ENCODE results near the gene PAXIP1. TPM values are rescaled to one million over a fixed set of nuclear protein-coding genes. Genes with fewer than 3 reads are reported as not detected.
"Not testable (repeated sequence)": the region's sequence is repeated elsewhere in the genome, so short reads cannot be mapped to it uniquely, and the experiment has no call there.

PAXIP1 gene
- total RNA-seq, 1 experiment from 2014 or later, result 17.0 TPM

- no peak for DNase-seq (ENCODE audit: low spot score)
Measured at GRCh38 chr7:154946166-154946565, 56.8 kb downstream of the PAXIP1 start.

DNA sequence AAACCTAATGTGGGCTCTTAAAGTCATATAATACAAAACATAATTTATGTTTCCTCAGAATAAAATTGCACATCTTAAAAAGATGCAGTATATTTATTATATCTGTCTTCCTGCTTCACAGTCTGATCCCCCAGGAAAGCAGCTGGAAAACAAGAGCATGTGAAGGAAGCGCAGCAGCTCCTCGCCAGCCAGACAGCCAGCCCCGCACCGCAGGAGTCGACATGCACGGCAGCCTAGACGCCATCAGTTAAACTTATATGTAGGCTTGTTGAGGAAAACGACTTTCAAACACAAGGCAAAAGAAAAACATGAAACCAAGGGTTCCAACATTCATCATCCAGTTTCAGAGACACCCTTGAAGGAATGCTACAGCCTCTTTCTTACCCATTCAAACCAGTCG, 59.0 kb downstream of the PAXIP1 start:
- DNase-seq (ENCODE audit: low spot score), result no peak

- no peak for DNase-seq (ENCODE audit: low spot score)
Measured at GRCh38 chr7:154942691-154943090, 60.2 kb downstream of the PAXIP1 start.

DNA sequence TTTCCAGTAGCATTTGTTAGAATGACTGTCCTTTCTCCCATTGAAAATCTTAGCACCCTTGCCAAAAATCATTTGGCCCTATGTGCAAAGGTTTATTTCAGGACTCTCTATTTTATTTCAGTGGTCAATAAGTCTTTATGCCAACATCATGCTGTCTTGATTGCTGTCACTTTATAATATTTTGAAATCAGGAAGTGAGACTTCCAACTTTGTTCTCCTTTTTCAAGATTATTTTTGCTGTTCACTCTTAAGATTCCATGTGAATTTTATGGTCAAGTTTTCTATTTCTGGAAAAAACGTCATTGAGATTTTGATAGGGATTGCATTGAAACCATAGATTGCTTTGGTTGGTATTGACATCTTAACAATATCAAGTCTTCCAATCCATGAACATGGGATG, 65.1 kb downstream of the PAXIP1 start:
- DNase-seq (ENCODE audit: low spot score), result no peak

- DNase-seq (ENCODE audit: low spot score), result not testable (repeated sequence)
Measured at GRCh38 chr7:154934353-154934952, 68.5 kb downstream of the PAXIP1 start.

GRCh38 chr7:154931906-154932305, 71.0 kb downstream of the PAXIP1 start:
- no peak for DNase-seq (ENCODE audit: low spot score)

DNA sequence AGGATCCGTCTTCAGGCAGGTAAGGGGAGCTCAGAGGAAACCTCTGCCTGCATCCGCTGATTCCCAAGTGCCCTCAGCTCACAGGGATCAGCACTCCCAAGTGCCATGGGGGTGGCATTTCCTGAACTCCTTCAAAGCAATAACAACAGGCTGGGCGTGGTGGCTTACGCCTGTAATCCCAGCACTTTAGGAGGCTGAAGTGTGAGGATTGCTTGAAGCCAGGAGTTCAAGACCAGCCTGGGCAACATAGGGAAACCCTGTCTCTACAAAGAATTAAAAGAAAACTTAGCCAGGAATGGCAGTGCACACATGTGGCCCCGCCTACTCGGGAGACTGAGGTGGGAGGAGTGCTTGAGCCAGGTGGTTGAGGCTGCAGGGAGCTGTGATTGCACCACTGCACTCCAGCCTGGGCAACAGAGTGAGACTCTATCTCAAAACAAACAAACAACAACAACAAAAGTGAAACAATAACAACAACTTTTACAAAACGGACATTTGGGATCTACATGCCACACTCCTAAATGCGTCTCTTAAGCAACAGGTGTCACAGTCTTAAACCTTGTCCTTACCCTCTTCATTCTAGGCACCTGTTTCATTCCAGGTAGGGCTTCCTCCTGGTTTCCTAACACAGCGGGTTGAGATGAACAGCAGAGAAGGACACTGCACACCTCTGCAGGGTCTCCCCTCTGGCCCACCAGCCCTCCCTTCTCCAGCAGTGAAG, 73.8 kb downstream of the PAXIP1 start:
- DNase-seq (ENCODE audit: low spot score), result no peak

- peak; percentile 97 for DNase-seq (ENCODE audit: low spot score)
Measured at GRCh38 chr7:154928136-154929005, 74.6 kb downstream of the PAXIP1 start.

- peak; percentile 95 for DNase-seq (ENCODE audit: low spot score)
Measured at GRCh38 chr7:154927624-154928125, 75.2 kb downstream of the PAXIP1 start.

- DNase-seq (ENCODE audit: low spot score), result not testable (repeated sequence)
Measured at GRCh38 chr7:154922472-154922871, 80.5 kb downstream of the PAXIP1 start.

DNA sequence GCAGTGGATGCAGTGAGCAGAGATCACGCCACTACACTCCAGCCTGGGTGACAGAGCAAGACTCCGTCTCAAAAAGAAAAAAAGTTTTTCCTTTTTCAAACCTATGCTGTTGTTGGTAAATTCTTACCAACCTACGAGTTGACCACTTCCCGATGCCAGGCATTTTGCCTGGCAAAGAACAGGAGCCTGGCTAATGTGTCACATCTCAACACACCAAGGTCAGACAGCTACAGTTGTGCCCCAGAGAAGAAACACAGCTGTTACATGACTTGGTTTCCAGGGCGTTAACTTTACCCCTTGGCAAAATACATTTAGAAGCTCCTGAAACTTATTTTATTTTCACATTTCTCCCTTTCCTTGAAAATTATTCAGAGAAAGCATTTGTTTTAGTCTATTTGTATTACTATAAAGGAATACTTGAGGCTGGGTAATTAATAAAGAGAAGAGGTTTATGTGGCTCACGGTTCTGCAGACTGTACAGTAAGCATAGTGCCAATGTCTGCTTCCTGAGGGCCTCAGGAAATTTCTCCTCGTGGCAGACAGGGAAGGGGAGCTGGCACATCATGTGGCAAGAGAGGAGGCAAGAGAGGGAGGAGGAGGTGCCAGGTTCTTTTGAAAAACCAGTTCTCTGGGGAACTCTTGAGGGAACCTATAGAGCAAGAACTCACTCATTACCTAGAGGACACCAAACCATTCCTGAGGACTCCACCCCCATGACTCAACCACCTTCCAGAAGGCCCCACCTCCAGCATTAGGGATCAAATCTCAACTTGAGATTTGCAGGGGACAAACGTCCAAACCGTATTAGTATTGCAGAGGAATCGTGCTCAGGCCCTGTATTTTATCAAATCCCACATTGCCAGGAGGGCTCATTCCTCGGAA, 83.3 kb downstream of the PAXIP1 start:
- DNase-seq (ENCODE audit: low spot score), result peak; percentile 14

- no peak for DNase-seq (ENCODE audit: low spot score)
Measured at GRCh38 chr7:154918741-154919140, 84.2 kb downstream of the PAXIP1 start.

GRCh38 chr7:154918266-154918665, 84.7 kb downstream of the PAXIP1 start:
- no peak for DNase-seq (ENCODE audit: low spot score)

DNA sequence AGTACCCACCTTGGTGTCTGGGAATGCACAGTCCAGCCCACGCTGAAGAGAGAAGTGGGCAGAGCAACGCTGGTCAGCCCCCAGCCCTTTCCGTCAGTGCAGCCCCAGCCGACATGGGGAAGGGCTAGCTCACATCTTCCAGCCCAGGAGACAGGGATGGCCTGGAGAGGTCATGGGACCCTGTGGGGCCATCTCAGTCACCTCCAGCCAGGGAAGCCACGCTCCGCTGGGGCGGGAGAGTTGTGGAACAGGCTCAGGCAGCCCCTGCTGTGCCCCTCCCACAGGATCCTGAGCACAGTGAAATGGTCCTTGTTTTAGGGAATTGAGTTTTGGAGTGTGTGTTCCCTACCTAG, 85.1 kb downstream of the PAXIP1 start:
- DNase-seq (ENCODE audit: low spot score), result no peak

GRCh38 chr7:154916856-154917807, 85.8 kb downstream of the PAXIP1 start:
- DNase-seq (ENCODE audit: low spot score), result no peak

DNA sequence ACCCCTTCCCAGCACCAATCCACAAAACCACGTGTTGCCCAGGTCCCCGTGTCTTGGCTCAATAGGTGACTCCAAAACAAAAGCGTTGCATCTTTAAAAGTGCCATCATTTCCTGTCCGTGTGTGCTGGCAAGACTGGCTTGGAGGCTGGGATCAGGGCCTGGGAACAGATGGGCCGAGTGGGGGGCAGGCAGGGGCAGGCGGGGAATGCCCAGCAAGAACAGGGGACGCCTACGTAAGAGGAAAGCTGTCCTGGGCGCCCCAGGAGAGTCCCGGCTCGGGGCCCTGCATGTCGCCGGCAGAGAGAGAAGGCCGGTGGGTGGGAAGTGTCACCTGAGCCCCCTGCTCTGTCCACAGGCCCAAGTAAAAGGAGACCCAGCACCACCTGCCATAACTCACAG, 86.5 kb downstream of the PAXIP1 start:
- no peak for DNase-seq (ENCODE audit: low spot score)

GRCh38 chr7:154915600-154915999, 87.3 kb downstream of the PAXIP1 start:
- DNase-seq (ENCODE audit: low spot score), result no peak

- no peak for DNase-seq (ENCODE audit: low spot score)
Measured at GRCh38 chr7:154914996-154915380, 87.9 kb downstream of the PAXIP1 start.

- DNase-seq (ENCODE audit: low spot score), result no peak
Measured at GRCh38 chr7:154914308-154914995, 88.5 kb downstream of the PAXIP1 start.
